ENCODE measurements around the gene ENDOG. TPM values are rescaled to one million over a fixed set of nuclear protein-coding genes. Genes with fewer than 3 reads are reported as not detected.

ENDOG gene
- total RNA-seq, 1 experiment from 2014 or later, result 16.7 TPM

- no peak overlapping the region for H3K27ac Mint-ChIP-seq
- H3K4ac ChIP-seq (ENCODE audit: low read depth, low read length), result no peak overlapping the region
- peaks cover 5% of the 10 kb centered on the region for H3K27me3 Mint-ChIP-seq (ENCODE audit: low read depth)
- H3K9me3 ChIP-seq (ENCODE audit: control insufficient read depth, low read depth, low read length), result no peaks in the 10 kb centered on the region
- H3K9me3 Mint-ChIP-seq, result peaks cover 16 to 17% of the 10 kb centered on the region in 2 experiments
- no peak overlapping the region for H2BK120ac ChIP-seq (ENCODE audit: low read depth, low read length, poor library complexity, severe bottlenecking)
- H4K20me1 ChIP-seq (ENCODE audit: control insufficient read depth, insufficient read depth, insufficient read length), result no peaks in the 10 kb centered on the region
- H2BK15ac ChIP-seq (ENCODE audit: low read depth, low read length), result no peak overlapping the region
- no peak overlapping the region for H4K8ac ChIP-seq (replicated peaks; ENCODE audit: insufficient read length, low read depth, low read length)
- no peaks in the 10 kb centered on the region for H3K4me1 ChIP-seq (ENCODE audit: insufficient read depth, low read length)
- no peak for DNase-seq
- H3K23ac ChIP-seq (ENCODE audit: insufficient read length, low read depth, low read length), result no peak overlapping the region
- H3K4me3 Mint-ChIP-seq, result no peak overlapping the region
- peaks cover 3% of the 10 kb centered on the region for H3K23me2 ChIP-seq (ENCODE audit: insufficient read length, low read depth, low read length, poor library complexity, severe bottlenecking)
- H2AK5ac ChIP-seq (ENCODE audit: insufficient read length, low read length), result no peak overlapping the region
- no peak overlapping the region for H2BK12ac ChIP-seq (ENCODE audit: insufficient read length, low read depth, low read length)
- no peak overlapping the region for H3K14ac ChIP-seq (ENCODE audit: insufficient read depth, low read length)
- H3K18ac ChIP-seq (ENCODE audit: insufficient read length, low read depth, low read length), result no peak overlapping the region
- H3K9ac ChIP-seq (ENCODE audit: extremely low read depth, insufficient read length, low read length), result no peak overlapping the region
- no peak for TF ChIP-seq CTCF (conservative IDR thresholded peaks at IDR 0.05)
- no peaks in the 10 kb centered on the region for H3K27me3 ChIP-seq (ENCODE audit: insufficient read depth, low read length)
- H3K56ac ChIP-seq (ENCODE audit: insufficient read length, low read depth, low read length), result no peak overlapping the region
- H2BK5ac ChIP-seq (ENCODE audit: insufficient read length, low read length), result no peak overlapping the region
- peaks cover under 1 to 1% of the 10 kb centered on the region in 2 experiments; a peak in 2 of 4 replicates for H3K4me1 Mint-ChIP-seq
- no CpG with 5 or more reads among the region's 1 CpG for WGBS (ENCODE audit: extremely low coverage, insufficient read length, low lambda C conversion rate)
- H4K5ac ChIP-seq (ENCODE audit: insufficient read length, low read depth, low read length), result no peak overlapping the region
- H2AFZ ChIP-seq (ENCODE audit: low read length), result no peak overlapping the region
- no peaks in the 10 kb centered on the region for H3K79me2 ChIP-seq (ENCODE audit: insufficient read depth, low read length)
- H3K4me2 ChIP-seq (ENCODE audit: insufficient read depth, insufficient read length, low read length), result no peak overlapping the region
- no peak overlapping the region for H2BK20ac ChIP-seq (ENCODE audit: low read depth, low read length, poor library complexity, severe bottlenecking)
- H4K91ac ChIP-seq (ENCODE audit: insufficient read length, low read depth, low read length), result no peak overlapping the region
- no peak overlapping the region for H3T11ph ChIP-seq (ENCODE audit: low read length)
- no peaks in the 10 kb centered on the region for H3K79me1 ChIP-seq (ENCODE audit: insufficient read depth, low read depth, low read length, poor library complexity, severe bottlenecking)
- no peak overlapping the region for H3K27ac ChIP-seq (ENCODE audit: insufficient read length, low read depth, low read length)
- H3K36me3 Mint-ChIP-seq (ENCODE audit: insufficient read depth in 1 of 3, low read depth in 3 of 3), result peaks cover 0 to 2% (median 0%) of the 10 kb centered on the region in 3 experiments; a peak in 2 of 7 replicates
Observed at GRCh38 chr9:128782669-128783068, 35.6 kb upstream of the ENDOG start.

Data from H9 (cell line).